CD14-positive monocyte (primary cell): ENCODE measurements around the gene BICDL1. TPM values are rescaled to one million over a fixed set of nuclear protein-coding genes. Genes with fewer than 3 reads are reported as not detected.
A peak's percentile ranks its signal among the peaks of the same experiment; 100 is the strongest.

Source experiments
- DNase-seq, 3 donors: peaks; one replicate each; pipeline ENCODE4 v3.0.0-alpha.2; 2011 to 2022
- H2AFZ ChIP-seq: 2 replicates; pipeline ENCODE4 v1.6.0; 2012; ENCODE audit warnings: mild to moderate bottlenecking, low read depth, low read length, inconsistent platforms; ENCODE audit not compliant: insufficient read depth, poor library complexity, severe bottlenecking
- H3K27ac ChIP-seq, 2 donors: 1 replicate in 1 of 2; 2 replicates in 1 of 2; pipeline ENCODE4 v1.5.1; 2012 to 2013; ENCODE audit warnings: low read length in 2 of 2, control low read depth in 1 of 2, inconsistent platforms in 1 of 2, low read depth in 1 of 2, mild to moderate bottlenecking in 1 of 2
- H3K27me3 ChIP-seq, 2 donors: one replicate each; pipeline versions ENCODE4 v1.6.0 to v1.6.1; 2011 to 2013; ENCODE audit warnings: low read length in 2 of 2; ENCODE audit not compliant: control insufficient read depth in 2 of 2, insufficient read depth in 2 of 2
- H3K36me3 ChIP-seq, 2 donors: replicated peaks in 1 of 2; 1 replicate in 1 of 2; 2 replicates in 1 of 2; pipeline versions ENCODE4 v1.5.1 to v1.6.1; 2012 to 2013; ENCODE audit warnings: low read length in 2 of 2, control low read depth in 1 of 2, inconsistent platforms in 1 of 2, mild to moderate bottlenecking in 1 of 2; ENCODE audit not compliant: insufficient read depth in 2 of 2, control insufficient read depth in 1 of 2
- H3K4me1 ChIP-seq, 2 donors: 1 replicate in 1 of 2; 2 replicates in 1 of 2; pipeline versions ENCODE4 v1.5.1 to v1.6.1; 2012 to 2013; ENCODE audit warnings: low read length in 2 of 2, control low read depth in 1 of 2, inconsistent platforms in 1 of 2, mild to moderate bottlenecking in 1 of 2, moderate library complexity in 1 of 2; ENCODE audit not compliant: insufficient read depth in 2 of 2, control insufficient read depth in 1 of 2
- H3K4me2 ChIP-seq: replicated peaks from 2 replicates; pipeline ENCODE3; 2012; ENCODE audit warnings: low read length, moderate library complexity, mild to moderate bottlenecking; ENCODE audit not compliant: poor library complexity, severe bottlenecking; ENCODE audit errors: extremely low read depth
- H3K4me3 ChIP-seq, 3 experiments: fragments of 200-600 bp in 1 of 3; sonication (generic) in 1 of 3; replicated peaks in 1 of 3; 1 replicate in 2 of 3; 2 replicates in 1 of 3; pipeline ENCODE4 v1.5.1; 2011 to 2013; ENCODE audit warnings: low read length in 3 of 3, mild to moderate bottlenecking in 3 of 3, control low read depth in 2 of 3, low read depth in 2 of 3, inconsistent platforms in 1 of 3, moderate library complexity in 1 of 3
- H3K79me2 ChIP-seq: 2 replicates; pipeline ENCODE4 v1.6.0; 2012; ENCODE audit warnings: mild to moderate bottlenecking, control low read depth, inconsistent platforms, low read length, moderate library complexity; ENCODE audit not compliant: insufficient read depth
- H3K9ac ChIP-seq: 2 replicates; pipeline ENCODE4 v1.6.0; 2017; ENCODE audit warnings: low read length, mild to moderate bottlenecking; ENCODE audit not compliant: insufficient read depth, poor library complexity, severe bottlenecking
- H3K9me3 ChIP-seq, 2 donors: replicated peaks in 1 of 2; 1 replicate in 1 of 2; 2 replicates in 1 of 2; pipeline versions ENCODE4 v1.5.1 to v1.6.1; 2012 to 2013; ENCODE audit warnings: low read length in 2 of 2, control low read depth in 1 of 2; ENCODE audit not compliant: control insufficient read depth in 1 of 2, insufficient read depth in 1 of 2
- H4K20me1 ChIP-seq: 2 replicates; pipeline ENCODE4 v1.6.0; 2012; ENCODE audit warnings: mild to moderate bottlenecking, low read length, control low read depth, moderate library complexity; ENCODE audit not compliant: insufficient read depth
- H3K27ac Mint-ChIP-seq, 7 donors: one replicate each; pipeline ENCODE4 v1.8.0; 2020; ENCODE audit warnings: mild to moderate bottlenecking in 7 of 7, mixed read lengths in 7 of 7, moderate library complexity in 6 of 7, inconsistent platforms in 2 of 7
- H3K27me3 Mint-ChIP-seq, 3 donors: one replicate each; pipeline ENCODE4 v1.8.0; 2021 to 2022; ENCODE audit warnings: low read depth in 3 of 3, mild to moderate bottlenecking in 3 of 3, mixed read lengths in 3 of 3, moderate library complexity in 3 of 3, inconsistent platforms in 1 of 3
- H3K36me3 Mint-ChIP-seq, 2 donors: one replicate each; pipeline ENCODE4 v1.8.0; 2020; ENCODE audit warnings: mixed read lengths in 2 of 2, inconsistent platforms in 1 of 2, mild to moderate bottlenecking in 1 of 2
- H3K4me1 Mint-ChIP-seq: one replicate; pipeline ENCODE4 v1.8.0; 2020; ENCODE audit warnings: mild to moderate bottlenecking, mixed read lengths
- H3K4me3 Mint-ChIP-seq, 2 donors: one replicate each; pipeline ENCODE4 v1.8.0; 2020; ENCODE audit warnings: mild to moderate bottlenecking in 2 of 2, mixed read lengths in 2 of 2, moderate library complexity in 1 of 2
- H3K9me3 Mint-ChIP-seq, 7 donors: one replicate each; pipeline ENCODE4 v1.8.0; 2020 to 2022; ENCODE audit warnings: mixed read lengths in 7 of 7, mild to moderate bottlenecking in 6 of 7, moderate library complexity in 6 of 7, inconsistent platforms in 2 of 7
- CTCF ChIP-seq: fragments of 200-600 bp; IDR thresholded peaks from one replicate; pipeline ENCODE4 v1.8.0; 2022; ENCODE audit warnings: antibody characterized with exemption, mild to moderate bottlenecking
- WGBS: methylation state at CpG from one replicate; pipeline ENCODE4 v1.1.5; 2013; ENCODE audit warnings: missing lambda C conversion rate; ENCODE audit not compliant: insufficient coverage; 5-methylcytosine and 5-hydroxymethylcytosine counted together
- intact Hi-C, 2 donors: fragments of 100-400 bp; cut with micrococcal nuclease; formaldehyde crosslinking; loops; one replicate each; pipeline versions ENCODE4 v1.15.0 to v1.15.1; 2023
- polyA minus RNA-seq: library from RNA; depleted of rRNA, polyadenylated mRNA; stranded (reverse); fragments of >200 nt; gene quantifications from 2 replicates; pipeline ENCODE4 v1.2.3, GENCODE V29; 2012
- polyA plus RNA-seq, 3 donors: library from polyadenylated mRNA; depleted of rRNA in 1 of 3; unstranded in 2 of 3; stranded (reverse) in 1 of 3; fragments of 300-500 nt in 2 of 3; fragments of >200 nt in 1 of 3; fragmentation: Illumina TruSeq in 2 of 3; gene quantifications; 1 replicate in 2 of 3; 2 replicates in 1 of 3; pipeline ENCODE4 v1.2.3, GENCODE V29; 2012 to 2021
- total RNA-seq, 12 experiments: library from RNA in 1 of 12; stranded (reverse) in 1 of 12; fragments of 120-200 nt in 1 of 12; gene quantifications; one replicate each; pipeline ENCODE4 v1.2.4 and lab custom pipeline; 2013 to 2026; ENCODE audit warnings: mixed read lengths in 6 of 12, inconsistent platforms in 1 of 12

Gene BICDL1
- 0.19 TPM for total RNA-seq (2013)
- under 1 TPM in 1 of 3 donors, not detected in 2; 0.13 TPM for polyA plus RNA-seq
- not detected in 2 replicates for polyA minus RNA-seq
- total RNA-seq (lab: John Stamatoyannopoulos, UW): 0.07 to 5.2 (median 0.25) reads per million in 11 experiments

- Histone ChIP-seq H3K4me3 (peak within 1 kb of the TSS in 2 of 3 experiments; percentile 1 to 75), H3K4me2 (peak within 1 kb of the TSS; percentile 85), H3K9ac (no peak within 1 kb of the TSS), H3K27ac (no peak within 1 kb of the TSS), H2AFZ (peak within 1 kb of the TSS; percentile 57), H3K79me2 (no peaks in the 10 kb centered on the region), H3K27me3 (peaks cover 42 to 54% of the 10 kb centered on the region in 2 donors), H3K9me3 (peaks cover 0 to 10% of the 10 kb centered on the region in 2 donors), H4K20me1 (no peaks in the 10 kb centered on the region), H3K4me1 (peaks cover 9 to 20% of the 10 kb centered on the region in 2 donors), H3K36me3 (no peaks in the 10 kb centered on the region)
- Mint-ChIP-seq H3K27me3 (peaks cover 41 to 65% (median 57%) of the 10 kb centered on the region in 3 donors), H3K4me1 (peaks cover 6% of the 10 kb centered on the region), H3K36me3 (no peaks in the 10 kb centered on the region), H3K9me3 (peaks cover 0 to 16% (median 2%) of the 10 kb centered on the region in 7 donors), H3K27ac (peak within 1 kb of the TSS in 1 of 7 donors; percentile 6), H3K4me3 (peak within 1 kb of the TSS; percentile 68 to 82)
- under 1% methylated on average over 90 of the region's 94 CpGs for WGBS
- peak in 2 of 3 donors; percentile 9 to 18 for DNase-seq
- intact Hi-C loops: no loop called here
- no peak for TF ChIP-seq CTCF
Measured at GRCh38 chr12:119988472-119989360, at the start of gene BICDL1. Gene BICDL1 (plus strand): TSS chr12:119989236. CDS start chr12:119989869, 633 bp downstream.

GRCh38 chr12:119940897-119941296, 48.1 kb upstream of the BICDL1 start:
- Histone ChIP-seq H2AFZ (no peak overlapping the region), H3K36me3 (no peaks in the 10 kb centered on the region), H3K4me3 (no peak overlapping the region), H3K4me1 (no peaks in the 10 kb centered on the region), H3K27ac (no peak overlapping the region), H4K20me1 (no peaks in the 10 kb centered on the region), H3K9me3 (no peaks in the 10 kb centered on the region), H3K4me2 (no peak overlapping the region), H3K9ac (no peak overlapping the region), H3K27me3 (no peaks in the 10 kb centered on the region), H3K79me2 (no peaks in the 10 kb centered on the region)
- H3K27ac Mint-ChIP-seq: no peak overlapping the region
- no peak for TF ChIP-seq CTCF
- no peak overlapping the region for H3K4me3 Mint-ChIP-seq
- intact Hi-C loops: no loop called here
- 48% methylated on average over 2 of the region's 5 CpGs for WGBS
- DNase-seq: no peak
- H3K9me3 Mint-ChIP-seq: peaks cover 0 to 1% (median 0%) of the 10 kb centered on the region in 7 donors
- H3K36me3 Mint-ChIP-seq: no peaks in the 10 kb centered on the region
- peaks cover 5 to 9% (median 5%) of the 10 kb centered on the region in 3 donors for H3K27me3 Mint-ChIP-seq
- no peaks in the 10 kb centered on the region for H3K4me1 Mint-ChIP-seq
